EH (cell line): ENCODE measurements around the gene BCL2L11.

Experiments used
- DNase-seq: peaks from one replicate; pipeline ENCODE4 v3.0.0-alpha.2; 2015; ENCODE audit warnings: low read depth

The BCL2L11 gene

GRCh38 chr2:111117598-111118480 is 2.9 kb upstream of the BCL2L11 start:
- peak; percentile 29 for DNase-seq

GRCh38 chr2:111118481-111118980 is 2.2 kb upstream of the BCL2L11 start:
- no peak for DNase-seq

DNA sequence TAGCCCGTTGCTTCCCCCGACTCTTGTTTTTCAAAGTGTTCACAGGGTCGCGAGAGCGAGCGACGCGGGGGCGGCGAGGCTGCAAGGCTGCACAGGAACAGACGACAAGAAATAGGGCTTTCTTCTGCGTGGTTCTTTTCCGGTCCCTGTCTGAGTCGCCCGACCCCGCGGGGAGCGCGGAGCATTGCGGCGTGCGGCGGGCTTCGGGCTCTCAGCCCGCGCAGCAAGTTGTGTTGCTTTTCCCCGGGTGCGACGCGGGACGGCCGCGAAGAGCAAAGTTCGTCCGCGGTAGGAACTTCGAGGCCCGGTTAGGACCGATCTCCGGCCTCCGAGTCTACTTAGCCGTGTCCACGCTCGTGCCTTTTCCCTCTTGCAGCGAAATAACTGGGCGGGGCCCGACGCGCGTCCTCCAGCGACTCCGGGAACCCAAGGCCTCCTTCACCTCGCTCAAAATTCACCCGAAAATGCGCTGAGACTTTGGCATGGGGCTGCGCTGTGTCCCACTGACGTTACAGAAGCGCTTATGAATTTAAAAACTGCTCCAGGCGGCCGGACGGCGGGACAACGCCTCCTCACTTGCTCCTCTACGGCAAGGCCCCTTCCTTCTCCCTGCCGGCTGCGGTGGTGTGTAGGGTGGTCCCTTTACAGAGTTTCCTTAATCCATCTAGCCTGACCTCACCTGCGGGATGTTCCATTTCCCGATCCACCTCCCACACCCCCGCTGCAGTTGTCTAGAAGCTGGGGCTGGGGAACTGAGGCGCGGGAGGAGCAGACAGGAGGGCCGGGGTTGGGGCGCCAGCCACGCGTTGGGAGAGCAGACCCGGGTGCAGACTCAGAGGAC is 1.5 kb upstream of the BCL2L11 start:
- no peak for DNase-seq

DNA sequence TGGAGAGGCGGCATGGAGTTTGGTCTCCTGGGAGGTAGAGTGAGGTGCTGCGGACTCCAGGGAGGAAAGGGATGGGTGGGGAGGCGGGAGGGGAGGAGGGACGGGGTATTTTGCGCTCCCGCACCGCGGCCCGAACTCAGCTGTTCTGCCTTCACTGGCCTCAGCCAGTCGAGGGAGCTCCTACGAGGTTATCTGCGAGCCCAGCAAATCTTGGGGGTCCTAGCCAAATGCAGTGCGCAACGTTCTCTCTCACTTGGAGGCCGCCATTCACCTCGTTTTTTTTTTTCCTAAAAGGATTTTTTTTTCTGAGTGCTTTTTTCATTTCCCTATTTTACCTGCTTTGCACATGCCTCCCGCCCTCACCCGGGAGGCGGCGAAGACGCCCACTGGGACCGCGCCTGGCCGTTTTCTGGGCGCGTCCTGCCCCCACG is 877 bp upstream of the BCL2L11 start:
- DNase-seq = no peak

DNA sequence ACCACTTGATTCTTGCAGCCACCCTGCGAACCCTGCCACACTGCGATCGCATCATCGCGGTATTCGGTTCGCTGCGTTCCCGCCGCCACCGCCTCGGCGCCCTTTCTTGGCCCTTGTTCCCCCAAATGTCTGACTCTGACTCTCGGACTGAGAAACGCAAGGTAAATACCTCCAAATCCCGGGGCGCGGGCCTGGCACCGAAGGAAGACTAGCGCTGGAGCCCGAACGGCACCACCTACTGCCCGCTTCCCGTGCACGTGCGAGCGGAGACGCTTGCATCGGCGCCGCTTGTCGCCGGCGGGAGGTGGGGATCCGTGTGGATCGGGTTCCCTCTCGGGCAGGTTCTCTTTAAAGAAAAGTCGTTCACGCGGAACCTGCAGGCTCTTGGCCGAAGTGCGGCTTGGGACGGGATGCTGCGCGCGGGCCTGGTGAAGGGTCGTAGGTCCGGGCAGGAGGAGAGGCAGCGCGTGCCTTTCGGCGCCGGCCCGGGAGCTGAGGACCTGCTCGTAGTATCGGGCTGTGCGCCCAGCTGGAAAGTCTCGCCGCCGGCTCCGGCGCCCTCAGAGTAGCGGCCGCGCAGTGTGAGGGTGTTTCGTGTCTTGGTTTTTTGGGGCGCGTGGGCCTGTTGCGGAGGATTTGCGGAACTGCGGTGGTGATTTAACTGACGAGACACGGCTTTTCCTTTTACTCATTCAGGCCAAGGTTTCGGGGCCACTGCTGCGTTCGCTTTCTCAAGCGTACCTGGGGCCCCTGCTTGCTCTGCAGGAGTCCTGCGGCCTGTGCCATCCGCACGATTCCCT is 514 bp downstream of the BCL2L11 start:
- DNase-seq = peak; percentile 45

GRCh38 chr2:111121828-111122630 is 1.3 kb downstream of the BCL2L11 start:
- peak; percentile 87 for DNase-seq

GRCh38 chr2:111122631-111123421 is 2.1 kb downstream of the BCL2L11 start:
- peak; percentile 80 for DNase-seq

DNA sequence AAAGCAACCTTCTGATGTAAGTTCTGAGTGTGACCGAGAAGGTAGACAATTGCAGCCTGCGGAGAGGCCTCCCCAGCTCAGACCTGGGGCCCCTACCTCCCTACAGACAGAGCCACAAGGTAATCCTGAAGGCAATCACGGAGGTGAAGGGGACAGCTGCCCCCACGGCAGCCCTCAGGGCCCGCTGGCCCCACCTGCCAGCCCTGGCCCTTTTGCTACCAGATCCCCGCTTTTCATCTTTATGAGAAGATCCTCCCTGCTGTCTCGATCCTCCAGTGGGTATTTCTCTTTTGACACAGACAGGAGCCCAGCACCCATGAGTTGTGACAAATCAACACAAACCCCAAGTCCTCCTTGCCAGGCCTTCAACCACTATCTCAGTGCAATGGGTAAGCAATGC is 3.0 kb downstream of the BCL2L11 start:
- no peak for DNase-seq

- no peak for DNase-seq
Measured at GRCh38 chr2:111126581-111126980, 5.9 kb downstream of the BCL2L11 start.

- no peak for DNase-seq
Measured at GRCh38 chr2:111127351-111127750, 6.6 kb downstream of the BCL2L11 start.

DNA sequence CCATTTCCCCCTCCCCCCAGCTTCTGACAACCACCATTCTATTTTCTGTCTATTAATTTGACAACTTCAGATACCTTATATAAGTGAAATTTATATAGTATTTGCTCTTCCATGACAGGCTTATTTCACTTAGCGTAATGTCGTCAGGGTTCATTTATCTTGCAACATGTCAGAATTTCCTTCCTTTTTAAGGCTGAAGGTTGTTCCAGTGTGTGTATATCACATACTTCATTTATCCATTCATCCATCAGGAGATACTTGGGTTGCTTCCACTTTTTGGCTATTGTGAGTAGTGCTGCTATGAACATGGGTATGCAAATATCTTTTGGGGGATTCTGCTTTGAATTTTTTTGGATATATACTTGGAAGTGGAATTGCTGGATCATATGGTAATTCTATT is 7.4 kb downstream of the BCL2L11 start:
- no peak for DNase-seq

DNA sequence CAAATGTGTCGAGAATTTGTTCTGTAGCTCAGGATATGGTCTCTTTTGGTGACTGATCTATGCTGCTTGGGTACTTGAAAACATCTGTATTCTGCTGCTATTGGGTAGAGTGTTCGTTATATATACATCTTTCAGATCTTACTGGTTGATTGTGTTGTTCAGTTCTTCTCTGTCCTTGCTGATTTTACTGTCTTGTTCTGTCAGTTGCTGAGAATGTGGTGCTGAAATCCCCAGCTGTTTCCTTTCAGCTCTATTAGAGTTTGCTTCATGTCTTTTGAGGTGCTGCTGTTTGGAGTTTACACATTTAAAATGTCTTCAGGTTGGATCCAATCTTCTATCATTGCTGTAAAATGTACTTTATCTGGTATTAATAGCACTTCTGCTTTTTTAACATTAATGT is 12.9 kb downstream of the BCL2L11 start:
- no peak for DNase-seq

DNA sequence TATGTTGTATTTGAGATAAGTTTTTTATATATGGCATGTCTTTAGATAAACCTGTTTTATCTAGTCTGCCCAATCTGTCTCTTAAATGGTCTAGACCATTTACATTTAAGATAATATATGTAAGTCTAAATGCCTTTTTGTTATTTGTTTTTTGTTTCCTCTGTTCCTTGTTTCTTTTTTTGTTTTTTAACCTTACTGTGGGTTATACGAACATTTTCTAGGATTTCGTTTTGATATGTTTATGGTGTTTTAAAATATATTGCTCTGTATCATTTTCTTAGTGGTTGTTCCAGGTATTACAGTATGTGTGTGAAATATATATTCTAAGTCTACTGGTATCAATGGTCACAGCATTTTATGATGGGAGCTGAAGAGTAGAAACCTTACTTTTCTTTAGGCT is 13.3 kb downstream of the BCL2L11 start:
- DNase-seq = no peak

GRCh38 chr2:111135237-111135909 is 14.7 kb downstream of the BCL2L11 start:
- no peak for DNase-seq

GRCh38 chr2:111135910-111136297 is 15.2 kb downstream of the BCL2L11 start:
- DNase-seq = peak; percentile 30

DNA sequence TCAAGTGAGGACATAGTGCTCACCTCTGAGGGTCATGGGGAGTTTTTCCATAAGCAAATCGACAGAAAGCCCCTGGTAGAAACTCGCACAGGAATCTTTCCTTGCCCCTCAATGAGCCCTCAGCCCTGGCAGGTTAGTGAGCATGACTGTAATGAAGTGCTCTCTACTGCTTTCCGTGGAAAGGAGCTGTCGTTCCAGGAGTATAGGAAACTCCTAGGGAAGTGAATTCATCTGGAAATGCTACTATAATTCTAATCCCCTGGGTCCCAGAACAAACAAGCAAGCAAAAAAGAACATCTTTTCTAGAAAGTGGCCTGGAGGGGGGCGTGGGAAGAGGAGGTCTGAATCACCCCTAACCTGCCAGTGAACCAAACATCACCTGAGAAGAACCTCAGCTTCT is 18.1 kb downstream of the BCL2L11 start:
- no peak for DNase-seq

- DNase-seq = no peak
Measured at GRCh38 chr2:111139637-111140317, 19.1 kb downstream of the BCL2L11 start.

DNA sequence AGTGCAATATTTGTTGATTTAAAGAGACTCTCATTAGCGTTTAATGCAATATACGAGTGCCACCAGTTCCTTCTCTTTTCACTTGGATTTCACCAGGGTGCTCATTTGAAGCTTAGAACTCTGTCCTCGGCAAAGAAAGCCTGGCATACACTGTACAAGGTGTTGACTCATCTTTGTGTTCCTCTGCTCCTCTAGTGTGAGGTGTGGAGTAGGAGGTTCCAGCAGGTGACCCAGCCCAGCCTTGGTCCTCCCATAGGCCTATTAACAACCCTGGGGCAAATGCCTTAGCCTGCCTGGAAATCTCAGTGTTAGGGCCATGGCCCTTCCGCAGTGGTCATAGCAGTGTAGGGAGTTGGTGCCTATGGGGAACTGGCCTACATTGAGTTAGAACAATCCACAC is 20.1 kb downstream of the BCL2L11 start:
- no peak for DNase-seq

DNA sequence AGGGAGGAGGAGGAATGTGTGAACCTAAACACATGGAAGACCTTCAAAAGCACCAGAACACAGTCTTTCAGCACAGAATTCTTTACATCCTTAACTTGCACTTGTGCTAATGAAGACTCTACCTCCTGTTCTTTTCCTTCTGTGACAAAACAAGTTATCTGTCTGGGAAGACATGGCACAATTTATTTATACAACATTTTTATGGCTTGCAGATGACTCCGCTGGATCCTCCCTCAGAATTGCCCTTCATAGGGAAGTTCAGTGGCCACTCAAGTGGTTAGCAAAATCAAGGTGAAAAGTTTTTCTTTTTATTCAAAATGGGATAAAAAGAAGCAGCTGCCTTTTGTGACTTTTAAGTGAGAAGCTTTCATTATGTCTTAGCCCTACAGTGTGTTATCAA is 21.4 kb downstream of the BCL2L11 start:
- no peak for DNase-seq
